Measurements from ENCODE around the gene PRKG1. TPM values are rescaled to one million over a fixed set of nuclear protein-coding genes. Genes with fewer than 3 reads are reported as not detected.

Gene PRKG1
- total RNA-seq, 2 donors from 2014 or later, result 145 to 381 TPM

DNA sequence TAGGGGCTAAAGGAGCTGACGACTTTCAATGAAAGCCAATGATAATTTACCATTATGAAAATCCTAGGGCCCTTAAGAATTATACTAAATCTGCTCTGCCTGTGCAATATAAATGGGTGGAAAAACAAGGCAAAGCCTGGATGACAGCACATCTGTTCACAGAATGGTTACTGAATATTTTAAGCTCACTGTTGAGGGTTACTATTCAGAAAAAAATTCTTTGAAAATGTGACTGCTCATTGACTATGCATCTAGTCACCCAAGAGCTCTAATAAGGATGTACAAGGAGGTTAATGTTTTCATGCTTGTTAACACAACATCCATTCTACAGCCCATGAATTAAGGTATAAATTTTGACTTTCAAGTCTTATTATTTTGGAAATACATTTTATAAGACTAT, 1248.6 kb downstream of the PRKG1 start:
- Histone ChIP-seq H3K27ac (no peak overlapping the region), H3K36me3 (no peaks in the 10 kb centered on the region), H3K4me3 (no peak overlapping the region), H3K9me3 (no peaks in the 10 kb centered on the region), H3K4me1 (ENCODE audit: control insufficient read depth in 1 of 2, low read depth in 2 of 2) (no peaks in the 10 kb centered on the region), H3K27me3 (replicated peaks; ENCODE audit: insufficient read depth) (no peaks in the 10 kb centered on the region)
- DNase-seq (ENCODE audit: low spot score) (no peak), ATAC-seq (ENCODE audit: insufficient number of reproducible peaks, low FRiP score, low read depth) (no peak)
- no peak for TF ChIP-seq CTCF (IDR thresholded peaks at IDR 0.05)

GRCh38 chr10:52326382-52326781, 1252.1 kb downstream of the PRKG1 start:
- no peaks in the 10 kb centered on the region for H3K36me3 ChIP-seq
- H3K27ac ChIP-seq, result no peak overlapping the region
- H3K27me3 ChIP-seq (replicated peaks; ENCODE audit: insufficient read depth), result no peaks in the 10 kb centered on the region
- no peaks in the 10 kb centered on the region for H3K4me1 ChIP-seq (ENCODE audit: control insufficient read depth in 1 of 2, low read depth in 2 of 2)
- H3K9me3 ChIP-seq, result no peaks in the 10 kb centered on the region
- no peak for TF ChIP-seq CTCF (IDR thresholded peaks at IDR 0.05)
- no peak for ATAC-seq (ENCODE audit: insufficient number of reproducible peaks, low FRiP score, low read depth)
- DNase-seq (ENCODE audit: low spot score), result no peak
- H3K4me3 ChIP-seq, result no peak overlapping the region

GRCh38 chr10:52331638-52332364, 1257.5 kb downstream of the PRKG1 start:
- H3K27me3 ChIP-seq (replicated peaks; ENCODE audit: insufficient read depth), result no peaks in the 10 kb centered on the region
- no peak overlapping the region for H3K4me3 ChIP-seq
- no peak overlapping the region for H3K27ac ChIP-seq
- H3K4me1 ChIP-seq (ENCODE audit: control insufficient read depth in 1 of 2, low read depth in 2 of 2), result no peaks in the 10 kb centered on the region
- ATAC-seq (ENCODE audit: insufficient number of reproducible peaks, low FRiP score, low read depth) (no peak), DNase-seq (ENCODE audit: low spot score) (no peak)
- H3K36me3 ChIP-seq, result no peaks in the 10 kb centered on the region
- H3K9me3 ChIP-seq, result no peaks in the 10 kb centered on the region
- TF ChIP-seq CTCF (IDR thresholded peaks at IDR 0.05), result no peak

DNA sequence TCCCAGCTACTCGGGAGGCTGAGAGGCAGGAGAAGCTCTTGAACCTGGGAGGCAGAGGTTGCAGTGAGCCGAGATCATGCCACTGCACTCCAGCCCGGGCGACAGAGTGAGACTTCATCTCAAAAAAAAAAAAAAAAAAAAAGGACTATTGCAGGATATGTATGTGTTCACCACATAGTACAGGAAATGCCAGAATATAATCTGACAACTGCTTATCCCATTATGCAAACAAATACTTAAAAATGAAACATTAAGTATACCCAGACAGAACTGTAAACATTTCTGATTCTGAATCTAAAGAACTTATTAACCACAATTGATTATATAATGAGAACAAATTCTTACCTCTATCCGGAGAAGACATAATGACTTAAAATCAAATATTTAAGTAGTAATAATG, 1258.5 kb downstream of the PRKG1 start:
- TF ChIP-seq CTCF (IDR thresholded peaks at IDR 0.05), result no peak
- Histone ChIP-seq H3K4me1 (ENCODE audit: control insufficient read depth in 1 of 2, low read depth in 2 of 2) (no peaks in the 10 kb centered on the region), H3K27me3 (replicated peaks; ENCODE audit: insufficient read depth) (no peaks in the 10 kb centered on the region), H3K9me3 (no peaks in the 10 kb centered on the region), H3K27ac (no peak overlapping the region), H3K36me3 (no peaks in the 10 kb centered on the region), H3K4me3 (no peak overlapping the region)
- ATAC-seq (ENCODE audit: insufficient number of reproducible peaks, low FRiP score, low read depth) (no peak), DNase-seq (ENCODE audit: low spot score) (no peak)

DNA sequence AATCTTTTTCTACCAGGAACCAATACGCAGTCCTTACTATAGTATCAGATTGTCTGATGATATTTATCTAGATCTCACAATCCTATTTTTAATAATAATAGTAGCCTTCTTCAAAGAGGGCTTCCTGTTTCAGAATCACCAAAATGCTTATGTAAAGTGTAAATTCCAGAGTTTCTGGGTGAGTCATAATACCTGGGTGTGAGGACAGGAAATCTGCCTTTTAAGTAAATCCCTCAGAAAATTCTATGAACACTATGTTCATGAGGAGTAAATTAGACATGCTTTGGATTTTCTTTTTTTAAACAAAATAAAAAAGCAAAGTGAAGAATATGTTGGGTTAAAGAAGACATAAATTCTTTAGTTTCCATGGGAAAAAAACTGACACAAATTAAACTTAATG, 1260.3 kb downstream of the PRKG1 start:
- Histone ChIP-seq H3K4me1 (ENCODE audit: control insufficient read depth in 1 of 2, low read depth in 2 of 2) (no peaks in the 10 kb centered on the region), H3K9me3 (no peaks in the 10 kb centered on the region), H3K4me3 (no peak overlapping the region), H3K27me3 (replicated peaks; ENCODE audit: insufficient read depth) (no peaks in the 10 kb centered on the region), H3K36me3 (no peaks in the 10 kb centered on the region), H3K27ac (no peak overlapping the region)
- DNase-seq (ENCODE audit: low spot score) (no peak), ATAC-seq (ENCODE audit: insufficient number of reproducible peaks, low FRiP score, low read depth) (no peak)
- no peak for TF ChIP-seq CTCF (IDR thresholded peaks at IDR 0.05)

Measured in thoracic aorta (tissue), 2 donors.